OCI-LY1 (cell line): ENCODE measurements around the gene EIF3L.

Experiments used
- EZH2 ChIP-seq: fragments of 200-600 bp; sonication (generic), shearing (Covaris generic); IDR thresholded peaks from 2 replicates; pipeline ENCODE4 v1.8.0; 2017; ENCODE audit warnings: borderline replicate concordance, mixed run types, mild to moderate bottlenecking, antibody characterized with exemption, low read length, moderate library complexity, mixed read lengths
- TF ChIP-seq, protein P1 (sequence below): fragments of 200-600 bp; sonication (generic), shearing (Covaris generic); IDR thresholded peaks from 2 replicates; pipeline ENCODE4 v1.5.1; 2017; ENCODE audit warnings: mild to moderate bottlenecking, antibody characterized with exemption, low read length, moderate library complexity, mixed read lengths

DNA sequence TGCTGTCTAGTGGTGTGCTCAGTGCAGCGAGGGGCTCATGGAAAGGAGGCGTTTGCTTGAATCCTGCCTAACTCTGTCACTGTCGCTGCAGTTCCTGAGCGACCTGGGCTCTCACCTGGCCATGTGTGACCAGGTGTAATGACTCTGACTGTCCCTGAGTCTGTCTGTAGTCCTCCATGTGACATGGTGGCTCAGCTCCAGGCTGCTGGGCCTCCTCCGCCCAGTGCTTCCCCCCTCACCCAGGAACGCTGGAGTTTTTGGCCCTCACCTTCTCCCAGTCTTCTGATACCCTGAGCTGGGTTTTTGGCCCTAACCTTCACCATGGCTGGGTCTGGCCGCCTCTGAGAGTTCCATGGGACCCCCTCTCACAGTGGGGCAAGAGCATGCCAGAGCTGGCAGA, 77.1 kb downstream of the EIF3L start:
- TF ChIP-seq, protein P1, sequence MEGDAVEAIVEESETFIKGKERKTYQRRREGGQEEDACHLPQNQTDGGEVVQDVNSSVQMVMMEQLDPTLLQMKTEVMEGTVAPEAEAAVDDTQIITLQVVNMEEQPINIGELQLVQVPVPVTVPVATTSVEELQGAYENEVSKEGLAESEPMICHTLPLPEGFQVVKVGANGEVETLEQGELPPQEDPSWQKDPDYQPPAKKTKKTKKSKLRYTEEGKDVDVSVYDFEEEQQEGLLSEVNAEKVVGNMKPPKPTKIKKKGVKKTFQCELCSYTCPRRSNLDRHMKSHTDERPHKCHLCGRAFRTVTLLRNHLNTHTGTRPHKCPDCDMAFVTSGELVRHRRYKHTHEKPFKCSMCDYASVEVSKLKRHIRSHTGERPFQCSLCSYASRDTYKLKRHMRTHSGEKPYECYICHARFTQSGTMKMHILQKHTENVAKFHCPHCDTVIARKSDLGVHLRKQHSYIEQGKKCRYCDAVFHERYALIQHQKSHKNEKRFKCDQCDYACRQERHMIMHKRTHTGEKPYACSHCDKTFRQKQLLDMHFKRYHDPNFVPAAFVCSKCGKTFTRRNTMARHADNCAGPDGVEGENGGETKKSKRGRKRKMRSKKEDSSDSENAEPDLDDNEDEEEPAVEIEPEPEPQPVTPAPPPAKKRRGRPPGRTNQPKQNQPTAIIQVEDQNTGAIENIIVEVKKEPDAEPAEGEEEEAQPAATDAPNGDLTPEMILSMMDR = no peak
- no peak for TF ChIP-seq EZH2
